ENCODE results near the gene MCTP1.

MCTP1 gene

DNA sequence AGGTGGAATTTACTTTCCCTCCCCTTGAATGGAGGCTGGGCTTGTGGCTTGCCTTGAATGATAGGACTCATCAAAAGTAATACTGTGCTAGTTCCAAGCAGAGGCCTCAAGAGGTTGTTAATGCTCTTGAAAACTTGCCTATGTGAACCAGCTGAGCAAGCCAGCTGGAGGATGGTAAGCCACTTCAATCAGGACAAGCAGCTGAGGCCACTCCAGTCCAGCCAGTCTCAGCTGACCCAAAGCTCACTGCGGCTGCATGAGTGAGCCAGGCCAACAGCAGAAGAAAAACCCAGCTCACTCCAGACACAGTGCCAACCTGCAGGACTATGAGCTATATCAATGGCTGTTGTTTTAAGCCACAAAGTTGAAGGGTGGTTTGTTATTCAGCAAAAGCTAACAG is 182.8 kb downstream of the MCTP1 start:
- Histone ChIP-seq H3K4me3 (ENCODE audit: low read length) (no peak overlapping the region), H3K4me1 (ENCODE audit: control insufficient read depth, insufficient read depth, low read length) (no peaks in the 10 kb centered on the region), H3K27me3 (ENCODE audit: control insufficient read depth, insufficient read depth, low read length) (no peaks in the 10 kb centered on the region), H3K36me3 (ENCODE audit: control insufficient read depth, insufficient read depth, low read length) (no peaks in the 10 kb centered on the region), H3K27ac (ENCODE audit: low read length) (no peak overlapping the region), H3K9me3 (ENCODE audit: control insufficient read depth, insufficient read depth, low read length) (no peaks in the 10 kb centered on the region)
- WGBS (ENCODE audit: insufficient coverage, insufficient read length): no CpG with 5 or more reads among the region's 1 CpG
- DNase-seq (ENCODE audit: low read depth, low spot score): no peak

DNA sequence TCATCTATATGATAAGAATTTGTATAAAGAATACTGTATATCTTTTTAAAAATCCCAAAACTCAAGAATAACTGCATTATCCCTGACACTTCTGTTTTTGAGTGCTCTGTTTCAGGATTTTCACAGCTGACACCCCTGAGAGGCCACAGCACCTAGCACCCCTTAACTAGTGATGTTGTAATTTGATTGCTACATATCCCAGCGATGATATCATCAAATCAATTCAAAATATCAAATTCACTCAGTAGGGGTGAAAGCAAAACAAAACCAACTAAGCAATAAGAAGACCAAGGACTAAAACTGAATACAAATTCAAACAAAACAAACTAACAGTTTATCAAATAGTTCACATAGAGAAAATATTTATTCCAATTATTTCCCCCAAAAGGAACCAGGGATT is 184.3 kb downstream of the MCTP1 start:
- no peaks in the 10 kb centered on the region for H3K27me3 ChIP-seq (ENCODE audit: control insufficient read depth, insufficient read depth, low read length)
- WGBS (ENCODE audit: insufficient coverage, insufficient read length): no CpG with 5 or more reads among the region's 1 CpG
- no peak overlapping the region for H3K4me3 ChIP-seq (ENCODE audit: low read length)
- H3K4me1 ChIP-seq (ENCODE audit: control insufficient read depth, insufficient read depth, low read length): no peaks in the 10 kb centered on the region
- DNase-seq (ENCODE audit: low read depth, low spot score): no peak
- no peaks in the 10 kb centered on the region for H3K36me3 ChIP-seq (ENCODE audit: control insufficient read depth, insufficient read depth, low read length)
- no peaks in the 10 kb centered on the region for H3K9me3 ChIP-seq (ENCODE audit: control insufficient read depth, insufficient read depth, low read length)
- H3K27ac ChIP-seq (ENCODE audit: low read length): no peak overlapping the region

DNA sequence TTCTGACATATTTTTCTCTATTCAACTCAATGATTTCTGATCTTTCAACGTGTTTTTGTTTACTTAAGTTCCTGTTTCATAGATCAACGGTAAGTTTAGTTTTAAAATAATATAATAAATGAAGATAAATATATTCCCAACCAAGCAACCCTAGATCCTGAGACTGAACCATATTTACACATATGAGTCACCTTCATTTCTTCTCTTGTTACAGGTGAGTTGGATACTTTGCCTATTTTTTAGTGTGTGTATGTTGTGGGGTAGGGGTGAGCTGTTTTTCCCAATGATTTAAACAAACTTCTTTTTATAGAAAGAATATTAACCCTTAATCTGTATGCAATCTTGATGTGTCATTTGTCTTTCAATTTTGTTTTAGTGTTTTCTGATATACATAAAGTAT is 186.9 kb downstream of the MCTP1 start:
- H3K4me1 ChIP-seq (ENCODE audit: control insufficient read depth, insufficient read depth, low read length): 0 out of 2 replicates have a peak, but pooled peaks cover 2% of the 10 kb centered on the region
- H3K9me3 ChIP-seq (ENCODE audit: control insufficient read depth, insufficient read depth, low read length): no peaks in the 10 kb centered on the region
- DNase-seq (ENCODE audit: low read depth, low spot score): no peak
- no peak overlapping the region for H3K4me3 ChIP-seq (ENCODE audit: low read length)
- no peaks in the 10 kb centered on the region for H3K27me3 ChIP-seq (ENCODE audit: control insufficient read depth, insufficient read depth, low read length)
- H3K36me3 ChIP-seq (ENCODE audit: control insufficient read depth, insufficient read depth, low read length): no peaks in the 10 kb centered on the region
- no CpG with 5 or more reads among the region's 2 CpGs for WGBS (ENCODE audit: insufficient coverage, insufficient read length)
- H3K27ac ChIP-seq (ENCODE audit: low read length): no peak overlapping the region

DNA sequence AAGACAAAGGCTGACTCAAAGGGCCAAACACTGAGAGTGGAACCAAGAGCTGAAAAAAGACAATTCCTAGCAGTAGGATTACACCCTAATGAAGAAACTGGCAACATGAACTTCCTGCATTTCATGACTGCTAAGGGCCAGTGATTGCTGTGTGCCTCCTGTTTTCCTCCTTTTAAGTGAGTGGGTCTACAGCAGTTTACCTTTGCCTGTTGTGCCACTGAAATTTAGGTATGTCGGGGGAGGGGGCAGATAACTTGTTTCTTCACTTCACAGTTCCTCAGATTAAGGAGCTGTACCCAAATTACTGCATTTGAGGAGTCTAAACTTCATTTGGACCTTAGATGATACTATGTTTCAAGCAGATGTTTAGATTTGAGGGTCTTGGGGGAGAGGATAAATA is 191.7 kb downstream of the MCTP1 start:
- no peaks in the 10 kb centered on the region for H3K27me3 ChIP-seq (ENCODE audit: control insufficient read depth, insufficient read depth, low read length)
- no peak overlapping the region for H3K27ac ChIP-seq (ENCODE audit: low read length)
- DNase-seq (ENCODE audit: low read depth, low spot score): no peak
- 0 out of 2 replicates have a peak, but pooled peaks cover 2% of the 10 kb centered on the region for H3K4me1 ChIP-seq (ENCODE audit: control insufficient read depth, insufficient read depth, low read length)
- H3K36me3 ChIP-seq (ENCODE audit: control insufficient read depth, insufficient read depth, low read length): no peaks in the 10 kb centered on the region
- H3K4me3 ChIP-seq (ENCODE audit: low read length): no peak overlapping the region
- no peaks in the 10 kb centered on the region; the same call in 1 of the 2 replicates for H3K9me3 ChIP-seq (ENCODE audit: control insufficient read depth, insufficient read depth, low read length)
- WGBS (ENCODE audit: insufficient coverage, insufficient read length): no CpG with 5 or more reads among the region's 1 CpG

DNA sequence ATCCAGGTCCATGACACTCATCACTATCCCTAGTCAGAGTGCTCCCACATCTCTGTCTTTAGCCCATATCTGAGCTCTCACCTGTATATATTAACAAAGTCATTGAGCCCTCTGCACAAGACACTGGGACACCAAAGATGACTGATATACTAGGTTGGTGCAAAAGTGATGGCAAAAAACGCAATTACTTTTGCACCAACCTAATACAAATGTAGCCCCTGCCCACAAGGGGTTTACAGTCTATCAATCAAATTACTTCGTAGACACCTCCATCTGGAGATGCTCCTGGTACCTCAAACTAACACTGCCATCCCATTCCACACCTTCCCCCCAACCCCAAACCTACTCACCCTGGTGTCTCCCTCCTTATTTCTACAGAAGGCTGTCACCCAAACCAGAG is 194.1 kb downstream of the MCTP1 start:
- Histone ChIP-seq H3K4me3 (ENCODE audit: low read length) (no peak overlapping the region), H3K4me1 (ENCODE audit: control insufficient read depth, insufficient read depth, low read length) (0 out of 2 replicates have a peak, but pooled peaks cover 2% of the 10 kb centered on the region), H3K27me3 (ENCODE audit: control insufficient read depth, insufficient read depth, low read length) (no peaks in the 10 kb centered on the region), H3K27ac (ENCODE audit: low read length) (no peak overlapping the region), H3K9me3 (ENCODE audit: control insufficient read depth, insufficient read depth, low read length) (no peaks in the 10 kb centered on the region; the same call in 1 of the 2 replicates), H3K36me3 (ENCODE audit: control insufficient read depth, insufficient read depth, low read length) (no peaks in the 10 kb centered on the region)
- DNase-seq (ENCODE audit: low read depth, low spot score): no peak
- WGBS (ENCODE audit: insufficient coverage, insufficient read length): no CpG with 5 or more reads among the region's 2 CpGs

DNA sequence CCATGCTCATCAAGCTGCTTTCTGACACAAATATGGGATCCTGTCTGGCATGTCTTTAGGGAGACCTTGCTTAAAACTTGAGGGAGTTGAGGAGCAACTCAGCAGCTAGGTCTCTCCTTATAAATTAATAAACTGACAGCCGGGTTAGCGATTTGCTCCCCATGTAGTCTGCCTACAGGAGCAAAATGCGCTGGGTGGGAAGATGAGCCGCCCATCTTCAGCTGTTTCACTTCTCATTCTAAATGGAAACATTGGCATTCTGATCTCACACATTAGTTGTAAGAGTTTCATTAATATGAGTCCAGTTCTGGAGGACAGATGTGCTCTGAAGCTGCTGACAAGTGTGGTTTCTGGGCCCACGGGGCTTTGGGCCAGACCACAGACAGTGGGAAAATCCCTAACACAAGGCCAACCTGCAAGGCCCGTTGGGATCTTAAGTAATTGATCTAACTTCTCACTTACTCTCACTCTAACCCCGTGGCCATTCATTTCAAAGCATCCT is 197.0 kb downstream of the MCTP1 start:
- H3K4me1 ChIP-seq (ENCODE audit: control insufficient read depth, insufficient read depth, low read length): no peaks in the 10 kb centered on the region
- no peaks in the 10 kb centered on the region; the same call in 1 of the 2 replicates for H3K9me3 ChIP-seq (ENCODE audit: control insufficient read depth, insufficient read depth, low read length)
- H3K27me3 ChIP-seq (ENCODE audit: control insufficient read depth, insufficient read depth, low read length): no peaks in the 10 kb centered on the region
- no CpG with 5 or more reads among the region's 7 CpGs for WGBS (ENCODE audit: insufficient coverage, insufficient read length)
- H3K36me3 ChIP-seq (ENCODE audit: control insufficient read depth, insufficient read depth, low read length): no peaks in the 10 kb centered on the region
- H3K27ac ChIP-seq (ENCODE audit: low read length): no peak overlapping the region
- no peak overlapping the region for H3K4me3 ChIP-seq (ENCODE audit: low read length)
- no peak for DNase-seq (ENCODE audit: low read depth, low spot score)

DNA sequence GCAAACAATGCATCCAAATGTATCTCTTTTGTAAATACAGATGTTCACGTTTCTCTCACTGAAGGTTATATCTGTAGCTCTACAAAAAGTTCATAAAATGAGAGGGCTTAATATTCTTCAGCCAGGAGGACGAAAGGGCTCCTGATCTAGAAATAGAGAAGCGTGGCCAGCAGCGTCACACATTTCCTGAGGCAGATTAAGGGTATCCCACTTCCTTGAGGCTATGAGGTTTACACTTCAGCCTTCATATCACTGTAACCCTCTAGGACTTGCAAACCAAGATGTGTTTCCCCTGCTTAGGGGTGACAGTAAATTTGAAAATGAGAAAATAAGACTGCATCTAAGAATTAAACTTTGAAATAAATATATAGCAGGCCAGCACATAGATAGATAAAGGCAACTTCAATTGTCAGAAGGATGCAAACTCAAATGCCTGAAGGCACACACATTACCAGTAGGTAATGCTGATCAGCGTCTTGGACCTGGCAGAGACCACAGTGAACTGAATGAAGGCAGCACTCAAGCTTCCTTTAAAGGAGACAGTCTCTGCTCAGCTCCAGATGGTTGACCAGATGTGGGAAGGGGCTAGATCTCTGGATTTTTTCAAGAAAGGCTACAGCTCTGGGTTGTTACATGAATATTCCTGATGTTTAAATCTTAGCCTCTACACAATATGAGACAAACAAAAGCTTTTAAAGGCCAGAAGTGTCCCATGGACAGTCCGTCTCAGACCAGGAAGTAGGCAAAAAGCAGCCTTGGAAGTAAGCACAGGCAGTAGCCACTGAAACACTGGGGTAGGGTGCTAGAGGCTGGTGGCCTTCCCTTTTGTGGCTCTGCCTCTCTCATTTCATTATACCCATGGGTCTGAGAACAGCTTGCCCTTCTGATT is 197.7 kb downstream of the MCTP1 start:
- no peak for DNase-seq (ENCODE audit: low read depth, low spot score)
- Histone ChIP-seq H3K9me3 (ENCODE audit: control insufficient read depth, insufficient read depth, low read length) (no peaks in the 10 kb centered on the region; the same call in 1 of the 2 replicates), H3K4me3 (ENCODE audit: low read length) (no peak overlapping the region), H3K27ac (ENCODE audit: low read length) (no peak overlapping the region), H3K36me3 (ENCODE audit: control insufficient read depth, insufficient read depth, low read length) (no peaks in the 10 kb centered on the region), H3K27me3 (ENCODE audit: control insufficient read depth, insufficient read depth, low read length) (no peaks in the 10 kb centered on the region), H3K4me1 (ENCODE audit: control insufficient read depth, insufficient read depth, low read length) (no peaks in the 10 kb centered on the region; the same call in 1 of the 2 replicates)
- no CpG with 5 or more reads among the region's 6 CpGs for WGBS (ENCODE audit: insufficient coverage, insufficient read length)

DNA sequence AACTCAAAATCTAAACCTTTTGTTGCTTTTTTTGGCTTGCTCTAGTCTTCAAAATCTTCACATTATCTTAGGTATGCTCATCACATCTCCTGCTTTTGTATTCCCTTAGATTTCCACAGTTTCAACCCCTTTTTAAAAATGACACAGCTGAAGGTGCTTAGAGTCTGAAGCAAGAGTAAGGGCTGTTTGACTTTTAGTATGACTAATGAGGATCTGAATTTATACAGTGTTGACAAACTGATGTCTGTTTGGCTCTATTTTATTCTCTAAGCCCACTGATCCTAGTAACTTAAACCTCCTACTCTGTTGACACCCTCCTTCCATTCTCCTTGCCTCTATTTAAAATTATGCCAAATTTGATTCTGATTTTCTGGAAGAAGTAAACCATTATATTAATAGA is 200.1 kb downstream of the MCTP1 start:
- Histone ChIP-seq H3K4me1 (ENCODE audit: control insufficient read depth, insufficient read depth, low read length) (no peaks in the 10 kb centered on the region; the same call in 1 of the 2 replicates), H3K9me3 (ENCODE audit: control insufficient read depth, insufficient read depth, low read length) (no peaks in the 10 kb centered on the region), H3K36me3 (ENCODE audit: control insufficient read depth, insufficient read depth, low read length) (no peaks in the 10 kb centered on the region), H3K4me3 (ENCODE audit: low read length) (no peak overlapping the region), H3K27me3 (ENCODE audit: control insufficient read depth, insufficient read depth, low read length) (no peaks in the 10 kb centered on the region), H3K27ac (ENCODE audit: low read length) (no peak overlapping the region)
- DNase-seq (ENCODE audit: low read depth, low spot score): no peak

DNA sequence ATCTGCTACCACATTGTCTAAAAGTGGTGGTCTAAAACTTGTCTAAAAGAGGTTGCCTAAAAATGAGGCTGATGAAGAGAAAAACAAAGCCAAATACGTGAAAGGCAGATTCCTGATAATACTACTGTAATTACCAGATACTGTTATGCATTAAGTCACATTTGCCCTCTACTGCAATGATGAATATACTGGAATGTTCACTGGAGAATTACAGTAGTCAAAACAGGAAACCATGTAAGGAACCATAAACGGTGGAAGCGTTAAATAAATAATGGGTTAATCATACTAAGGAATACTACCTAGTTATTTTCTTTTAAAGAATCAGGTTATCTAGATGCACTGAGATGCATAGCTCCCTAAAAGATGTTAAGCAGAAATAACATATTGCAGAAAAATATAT is 201.3 kb downstream of the MCTP1 start:
- Histone ChIP-seq H3K4me1 (ENCODE audit: control insufficient read depth, insufficient read depth, low read length) (no peaks in the 10 kb centered on the region; the same call in 1 of the 2 replicates), H3K36me3 (ENCODE audit: control insufficient read depth, insufficient read depth, low read length) (no peaks in the 10 kb centered on the region), H3K27me3 (ENCODE audit: control insufficient read depth, insufficient read depth, low read length) (no peaks in the 10 kb centered on the region), H3K4me3 (ENCODE audit: low read length) (no peak overlapping the region), H3K9me3 (ENCODE audit: control insufficient read depth, insufficient read depth, low read length) (no peaks in the 10 kb centered on the region), H3K27ac (ENCODE audit: low read length) (no peak overlapping the region)
- no CpG with 5 or more reads among the region's 3 CpGs for WGBS (ENCODE audit: insufficient coverage, insufficient read length)
- no peak for DNase-seq (ENCODE audit: low read depth, low spot score)

DNA sequence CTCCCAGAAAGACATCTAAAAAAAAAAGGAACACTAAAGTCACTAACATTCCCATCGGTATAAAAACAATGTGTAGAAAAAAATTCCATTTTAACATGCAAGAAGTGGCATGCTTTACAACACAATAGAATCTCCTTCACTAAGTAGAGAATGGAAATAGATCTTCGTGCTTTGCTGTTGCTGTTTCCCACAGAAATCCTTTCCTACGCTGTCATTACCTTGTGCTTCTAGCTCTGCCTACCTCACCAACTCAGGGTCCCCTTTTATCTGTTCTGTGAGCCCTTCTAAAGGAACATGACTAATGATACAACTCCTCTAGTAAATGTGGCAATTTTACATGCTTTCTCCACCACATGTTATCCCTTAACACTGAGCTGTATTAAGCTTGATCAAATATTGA is 202.9 kb downstream of the MCTP1 start:
- no peaks in the 10 kb centered on the region for H3K27me3 ChIP-seq (ENCODE audit: control insufficient read depth, insufficient read depth, low read length)
- no peak overlapping the region for H3K4me3 ChIP-seq (ENCODE audit: low read length)
- no peak for DNase-seq (ENCODE audit: low read depth, low spot score)
- H3K27ac ChIP-seq (ENCODE audit: low read length): no peak overlapping the region
- WGBS (ENCODE audit: insufficient coverage, insufficient read length): no CpG with 5 or more reads among the region's 3 CpGs
- no peaks in the 10 kb centered on the region for H3K36me3 ChIP-seq (ENCODE audit: control insufficient read depth, insufficient read depth, low read length)
- no peaks in the 10 kb centered on the region for H3K9me3 ChIP-seq (ENCODE audit: control insufficient read depth, insufficient read depth, low read length)
- H3K4me1 ChIP-seq (ENCODE audit: control insufficient read depth, insufficient read depth, low read length): no peaks in the 10 kb centered on the region; the same call in 1 of the 2 replicates
